Smooth muscle cell (in vitro differentiated cells): ENCODE measurements around the gene PIEZO2. TPM values are rescaled to one million over a fixed set of nuclear protein-coding genes. Genes with fewer than 3 reads are reported as not detected.

Experiments used
- DNase-seq: peaks from one replicate; lab custom pipeline; 2025; ENCODE audit not compliant: unreplicated experiment; lab: John Stamatoyannopoulos, UW
- H2AFZ ChIP-seq: fragments of 200-600 bp; sonication (generic); 2 replicates; pipeline ENCODE4 v1.6.0; 2016; ENCODE audit warnings: antibody characterized with exemption, low read depth, mild to moderate bottlenecking
- H3F3A ChIP-seq: fragments of 200-600 bp; sonication (generic); 2 replicates; pipeline ENCODE4 v1.6.0; 2017; ENCODE audit warnings: antibody characterized with exemption, low read depth
- H3K27ac ChIP-seq: fragments of 200-600 bp; sonication (generic); 2 replicates; pipeline ENCODE4 v1.5.1; 2016; ENCODE audit warnings: low read depth, mild to moderate bottlenecking
- H3K27me3 ChIP-seq: fragments of 200-600 bp; sonication (generic); 2 replicates; pipeline ENCODE4 v1.6.1; 2016; ENCODE audit warnings: low read depth, mild to moderate bottlenecking
- H3K36me3 ChIP-seq: fragments of 200-600 bp; sonication (generic); 2 replicates; pipeline ENCODE4 v1.5.1; 2016; ENCODE audit warnings: low read depth
- H3K4me1 ChIP-seq: fragments of 200-600 bp; sonication (generic); 2 replicates; pipeline ENCODE4 v1.5.1; 2016; ENCODE audit warnings: low read depth
- H3K4me2 ChIP-seq: fragments of 200-600 bp; sonication (generic); 2 replicates; pipeline ENCODE4 v1.6.0; 2016; ENCODE audit warnings: mild to moderate bottlenecking
- H3K4me3 ChIP-seq: fragments of 200-600 bp; sonication (generic); 2 replicates; pipeline ENCODE4 v1.5.1; 2016; ENCODE audit warnings: mild to moderate bottlenecking
- H3K79me2 ChIP-seq: fragments of 200-600 bp; sonication (generic); 2 replicates; pipeline ENCODE4 v1.6.0; 2016; ENCODE audit warnings: low read depth, mild to moderate bottlenecking
- H3K9ac ChIP-seq: fragments of 200-600 bp; sonication (generic); 2 replicates; pipeline ENCODE4 v1.6.0; 2016; ENCODE audit warnings: low read depth
- H3K9me3 ChIP-seq: fragments of 200-600 bp; sonication (generic); replicated peaks from 2 replicates; pipeline ENCODE4 v1.5.1; 2016; ENCODE audit warnings: low read depth
- H4K20me1 ChIP-seq: fragments of 200-600 bp; sonication (generic); 2 replicates; pipeline ENCODE4 v1.6.0; 2016; ENCODE audit warnings: low read depth
- WGBS: methylation state at CpG from one replicate; pipeline ENCODE4 v1.1.7; 2016; ENCODE audit warnings: low lambda C conversion rate; 5-methylcytosine and 5-hydroxymethylcytosine counted together
- polyA plus RNA-seq: library from polyadenylated mRNA; unstranded; fragments of >200 nt; fragmentation: Nextera tagmentation; extraction: Ambion mirVana; gene quantifications from 2 replicates; pipeline ENCODE4 v1.2.1, GENCODE V29; 2016
- total RNA-seq: library from RNA; depleted of rRNA; stranded (reverse); fragments of >200 nt; gene quantifications from 2 replicates; pipeline ENCODE4 v1.2.3, GENCODE V29; 2014
- TF ChIP-seq, protein P1 (sequence below): fragments of 200-600 bp; sonication (generic); IDR thresholded peaks from 2 replicates; pipeline ENCODE4 v1.5.1; 2017; ENCODE audit warnings: borderline replicate concordance, mild to moderate bottlenecking, antibody characterized with exemption; ENCODE audit not compliant: insufficient read depth, poor library complexity, severe bottlenecking

PIEZO2 gene
- total and polyA plus RNA-seq, 2 experiments from 2014 or later: 1.3 to 4.7 TPM

DNA sequence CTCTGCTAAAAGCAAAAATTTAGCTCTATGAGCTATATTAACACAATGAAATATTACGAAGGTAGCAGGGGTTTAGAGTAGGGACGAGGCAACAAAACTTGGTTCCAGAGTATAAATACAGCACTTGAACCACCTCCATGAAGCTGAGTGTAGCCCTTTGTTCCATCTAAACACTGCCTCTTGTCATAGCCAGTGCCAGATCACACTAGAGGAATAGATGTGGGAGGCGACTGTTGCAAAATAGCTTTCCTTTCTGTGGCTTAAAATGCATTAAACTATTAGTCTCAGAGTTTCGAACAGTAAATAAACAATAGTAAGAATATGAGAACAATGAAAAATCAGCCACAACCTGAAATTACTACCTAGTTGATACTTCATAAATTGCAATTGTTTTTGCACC lies 29.8 kb downstream of the PIEZO2 start:
- Histone ChIP-seq H3K4me3 (no peak overlapping the region), H2AFZ (no peak overlapping the region), H3K79me2 (no peaks in the 10 kb centered on the region), H3K27ac (no peak overlapping the region), H3K4me2 (peak overlapping the region; percentile 24), H3F3A (no peaks in the 10 kb centered on the region), H4K20me1 (no peaks in the 10 kb centered on the region), H3K9me3 (no peaks in the 10 kb centered on the region), H3K27me3 (no peaks in the 10 kb centered on the region), H3K36me3 (no peaks in the 10 kb centered on the region), H3K4me1 (peaks cover 3% of the 10 kb centered on the region), H3K9ac (no peak overlapping the region)
- 62% methylated on average over 4 of the region's 4 CpGs for WGBS
- DNase-seq: no peak
- TF ChIP-seq, protein P1, sequence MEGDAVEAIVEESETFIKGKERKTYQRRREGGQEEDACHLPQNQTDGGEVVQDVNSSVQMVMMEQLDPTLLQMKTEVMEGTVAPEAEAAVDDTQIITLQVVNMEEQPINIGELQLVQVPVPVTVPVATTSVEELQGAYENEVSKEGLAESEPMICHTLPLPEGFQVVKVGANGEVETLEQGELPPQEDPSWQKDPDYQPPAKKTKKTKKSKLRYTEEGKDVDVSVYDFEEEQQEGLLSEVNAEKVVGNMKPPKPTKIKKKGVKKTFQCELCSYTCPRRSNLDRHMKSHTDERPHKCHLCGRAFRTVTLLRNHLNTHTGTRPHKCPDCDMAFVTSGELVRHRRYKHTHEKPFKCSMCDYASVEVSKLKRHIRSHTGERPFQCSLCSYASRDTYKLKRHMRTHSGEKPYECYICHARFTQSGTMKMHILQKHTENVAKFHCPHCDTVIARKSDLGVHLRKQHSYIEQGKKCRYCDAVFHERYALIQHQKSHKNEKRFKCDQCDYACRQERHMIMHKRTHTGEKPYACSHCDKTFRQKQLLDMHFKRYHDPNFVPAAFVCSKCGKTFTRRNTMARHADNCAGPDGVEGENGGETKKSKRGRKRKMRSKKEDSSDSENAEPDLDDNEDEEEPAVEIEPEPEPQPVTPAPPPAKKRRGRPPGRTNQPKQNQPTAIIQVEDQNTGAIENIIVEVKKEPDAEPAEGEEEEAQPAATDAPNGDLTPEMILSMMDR: no peak

GRCh38 chr18:11118051-11118766 lies 31.2 kb downstream of the PIEZO2 start:
- H3K4me3 ChIP-seq: no peak overlapping the region
- 92% methylated on average over 3 of the region's 3 CpGs for WGBS
- no peak overlapping the region for H3K4me2 ChIP-seq

GRCh38 chr18:11115276-11115675 lies 34.1 kb downstream of the PIEZO2 start:
- Histone ChIP-seq H3K36me3 (no peaks in the 10 kb centered on the region), H3K27me3 (no peaks in the 10 kb centered on the region), H3K4me1 (peaks cover 3% of the 10 kb centered on the region), H3K4me2 (peak overlapping the region; percentile 75), H4K20me1 (no peaks in the 10 kb centered on the region), H3K9me3 (no peaks in the 10 kb centered on the region), H3K27ac (peak overlapping the region; percentile 61), H3F3A (no peaks in the 10 kb centered on the region), H2AFZ (no peak overlapping the region), H3K4me3 (no peak overlapping the region), H3K9ac (no peak overlapping the region), H3K79me2 (no peaks in the 10 kb centered on the region)
- no peak for DNase-seq
- TF ChIP-seq, protein P1: no peak
- WGBS: 15% methylated on average over 1 of the region's 1 CpG

More at GRCh38 chr18:11118051-11118766, 31.2 kb downstream of the PIEZO2 start:
- DNase-seq: no peak
- H3K9me3 ChIP-seq: no peaks in the 10 kb centered on the region
- H3K27ac ChIP-seq: no peak overlapping the region
- no peaks in the 10 kb centered on the region for H3K36me3 ChIP-seq
- no peaks in the 10 kb centered on the region for H3K79me2 ChIP-seq
- no peak overlapping the region for H3K9ac ChIP-seq
- H3F3A ChIP-seq: no peaks in the 10 kb centered on the region
- no peak overlapping the region for H2AFZ ChIP-seq
- no peaks in the 10 kb centered on the region for H4K20me1 ChIP-seq
- no peaks in the 10 kb centered on the region for H3K27me3 ChIP-seq
- peaks cover 3% of the 10 kb centered on the region for H3K4me1 ChIP-seq
- TF ChIP-seq, protein P1: no peak

DNA sequence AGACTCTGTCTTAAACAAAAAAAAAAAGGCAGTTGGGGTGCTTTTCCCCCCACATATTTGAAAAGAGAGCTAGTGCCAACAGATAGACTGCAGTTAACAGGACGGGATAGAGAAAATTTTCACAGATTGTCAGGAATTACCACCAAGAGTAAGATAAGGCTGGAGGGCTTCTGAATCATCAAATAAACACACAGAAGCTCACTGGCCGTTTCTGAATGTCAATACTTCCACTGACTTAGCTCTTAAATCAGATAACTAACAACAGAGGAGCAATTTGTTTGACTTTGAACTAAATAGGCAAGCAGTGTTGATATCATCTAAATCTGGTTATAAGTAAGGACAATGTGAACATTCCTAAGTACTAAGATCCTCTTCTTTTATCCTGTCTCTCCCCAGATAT lies 34.7 kb downstream of the PIEZO2 start:
- H3K27me3 ChIP-seq: no peaks in the 10 kb centered on the region
- H3K9me3 ChIP-seq: no peaks in the 10 kb centered on the region
- no peak overlapping the region for H3K4me3 ChIP-seq
- peak overlapping the region; percentile 75 for H3K4me2 ChIP-seq
- 2% methylated on average over 2 of the region's 2 CpGs for WGBS
- TF ChIP-seq, protein P1: no peak
- no peak for DNase-seq
- no peak overlapping the region for H2AFZ ChIP-seq
- peaks cover 3% of the 10 kb centered on the region for H3K4me1 ChIP-seq
- H4K20me1 ChIP-seq: no peaks in the 10 kb centered on the region
- H3K9ac ChIP-seq: no peak overlapping the region
- H3F3A ChIP-seq: no peaks in the 10 kb centered on the region
- H3K27ac ChIP-seq: peak overlapping the region; percentile 61
- H3K79me2 ChIP-seq: no peaks in the 10 kb centered on the region
- H3K36me3 ChIP-seq: no peaks in the 10 kb centered on the region
